WERI-Rb-1 (cell line): ENCODE measurements around the gene ACOX2.

Experiments
- DNase-seq: peaks from one replicate; pipeline ENCODE4 v3.0.0-alpha.2; 2020
- H3K27ac ChIP-seq: fragments of 250-450 bp; sonication (Bioruptor Pico); 2 replicates; pipeline ENCODE4 v1.5.1; 2020; ENCODE audit warnings: mild to moderate bottlenecking, moderate library complexity
- H3K27me3 ChIP-seq: fragments of 250-450 bp; sonication (Bioruptor Pico); 2 replicates; pipeline ENCODE4 v1.5.1; 2021; ENCODE audit warnings: mild to moderate bottlenecking, low read depth, moderate library complexity; ENCODE audit not compliant: insufficient read depth, severe bottlenecking
- H3K36me3 ChIP-seq: fragments of 250-450 bp; sonication (Bioruptor Pico); 2 replicates; pipeline ENCODE4 v1.5.1; 2020; ENCODE audit warnings: mild to moderate bottlenecking, moderate library complexity
- H3K4me3 ChIP-seq: 2 replicates; pipeline ENCODE4 v1.5.1; 2011; ENCODE audit warnings: low read depth, mild to moderate bottlenecking, control low read depth, low read length
- H3K9me3 ChIP-seq: fragments of 250-450 bp; sonication (Bioruptor Pico); 2 replicates; pipeline ENCODE4 v1.5.1; 2021; ENCODE audit warnings: mild to moderate bottlenecking, moderate library complexity; ENCODE audit not compliant: severe bottlenecking
- CTCF ChIP-seq: IDR thresholded peaks from 2 replicates; pipeline ENCODE4 v1.5.1; 2011; ENCODE audit warnings: low read depth, mild to moderate bottlenecking, control low read depth, inconsistent platforms, low read length

ACOX2 gene

GRCh38 chr3:58462829-58463180 lies 74.2 kb downstream of the ACOX2 start:
- DNase-seq: no peak
- no peaks in the 10 kb centered on the region for H3K27me3 ChIP-seq
- no peak overlapping the region for H3K27ac ChIP-seq
- no peak overlapping the region for H3K4me3 ChIP-seq
- no peaks in the 10 kb centered on the region for H3K36me3 ChIP-seq
- no peaks in the 10 kb centered on the region for H3K9me3 ChIP-seq
- TF ChIP-seq CTCF: no peak

DNA sequence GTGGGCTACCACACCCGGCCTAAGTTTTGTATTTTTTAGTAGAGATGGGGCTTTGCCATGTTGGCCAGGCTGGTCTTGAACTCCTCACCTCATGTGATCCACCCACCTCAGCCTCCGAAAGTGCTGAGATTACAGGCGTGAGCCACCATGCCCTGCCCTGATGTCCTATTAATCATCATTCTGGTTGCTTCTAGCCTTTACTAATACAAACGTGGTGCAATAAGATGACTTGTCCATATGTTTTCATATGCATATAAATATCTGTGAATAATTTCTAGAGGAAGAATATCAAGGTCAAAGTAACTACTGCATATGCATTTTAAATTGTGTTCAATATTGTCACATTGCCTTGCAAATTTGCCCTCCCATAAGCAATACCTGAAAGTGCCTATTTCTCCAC lies 77.8 kb downstream of the ACOX2 start:
- H3K27ac ChIP-seq: no peak overlapping the region
- no peaks in the 10 kb centered on the region for H3K36me3 ChIP-seq
- no peak for TF ChIP-seq CTCF
- no peak for DNase-seq
- no peaks in the 10 kb centered on the region for H3K9me3 ChIP-seq
- H3K4me3 ChIP-seq: no peak overlapping the region
- no peaks in the 10 kb centered on the region for H3K27me3 ChIP-seq
